ENCODE data around the gene APOE. TPM values are rescaled to one million over a fixed set of nuclear protein-coding genes. Genes with fewer than 3 reads are reported as not detected.

APOE gene
- total RNA-seq, 2 donors from 2014 or later = 77.6 to 216 TPM

DNA sequence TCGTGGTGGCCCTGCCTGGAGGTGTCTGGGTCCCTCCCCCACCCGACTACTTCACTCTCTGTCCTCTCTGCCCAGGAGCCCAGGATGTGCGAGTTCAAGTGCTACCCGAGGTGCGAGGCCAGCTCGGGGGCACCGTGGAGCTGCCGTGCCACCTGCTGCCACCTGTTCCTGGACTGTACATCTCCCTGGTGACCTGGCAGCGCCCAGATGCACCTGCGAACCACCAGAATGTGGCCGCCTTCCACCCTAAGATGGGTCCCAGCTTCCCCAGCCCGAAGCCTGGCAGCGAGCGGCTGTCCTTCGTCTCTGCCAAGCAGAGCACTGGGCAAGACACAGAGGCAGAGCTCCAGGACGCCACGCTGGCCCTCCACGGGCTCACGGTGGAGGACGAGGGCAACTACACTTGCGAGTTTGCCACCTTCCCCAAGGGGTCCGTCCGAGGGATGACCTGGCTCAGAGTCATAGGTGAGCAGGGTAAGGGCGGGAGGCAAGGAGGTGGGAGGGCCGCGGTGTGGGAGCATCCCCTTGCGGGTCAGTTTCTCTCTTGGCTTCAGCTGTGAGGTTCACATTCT is 40.3 kb upstream of the APOE start:
- intact Hi-C loops (cut with DNase I) = no loop called here

GRCh38 chr19:44866664-44867063 is 38.9 kb upstream of the APOE start:
- no peak for TF ChIP-seq POLR2A (IDR thresholded peaks at IDR 0.05)
- TF ChIP-seq CTCF (IDR thresholded peaks at IDR 0.05) = no peak
- WGBS, 2 donors = 85 to 98% methylated on average over 4 of the region's 4 CpGs
- no peak overlapping the region for H3K27ac ChIP-seq
- H3K4me3 ChIP-seq = no peak overlapping the region
- H3K27me3 ChIP-seq = no peaks in the 10 kb centered on the region
- peaks cover 2% of the 10 kb centered on the region in 2 donors for H3K36me3 ChIP-seq (replicated peaks in 1 of 2; ENCODE audit: insufficient read depth in 1 of 2, low read depth in 2 of 2)
- no peaks in the 10 kb centered on the region for H3K4me1 ChIP-seq
- H3K9me3 ChIP-seq = no peaks in the 10 kb centered on the region
- no peak for DNase-seq
- intact Hi-C loops (cut with DNase I) = no loop called here
- ATAC-seq = no peak

More for the DNA sequence above, 40.3 kb upstream of the APOE start:
- Histone ChIP-seq H3K36me3 (replicated peaks in 1 of 2; ENCODE audit: insufficient read depth in 1 of 2, low read depth in 2 of 2) (peaks cover 0 to 2% of the 10 kb centered on the region in 2 donors), H3K9me3 (no peaks in the 10 kb centered on the region), H3K27ac (no peak overlapping the region), H3K4me3 (no peak overlapping the region), H3K27me3 (no peaks in the 10 kb centered on the region), H3K4me1 (no peaks in the 10 kb centered on the region)
- TF ChIP-seq POLR2A (IDR thresholded peaks at IDR 0.05) = no peak
- TF ChIP-seq CTCF (IDR thresholded peaks at IDR 0.05) = no peak
- no peak for DNase-seq
- WGBS, 2 donors = 94% methylated on average over 10 to 24 of the region's 27 CpGs
- no peak for ATAC-seq

DNA sequence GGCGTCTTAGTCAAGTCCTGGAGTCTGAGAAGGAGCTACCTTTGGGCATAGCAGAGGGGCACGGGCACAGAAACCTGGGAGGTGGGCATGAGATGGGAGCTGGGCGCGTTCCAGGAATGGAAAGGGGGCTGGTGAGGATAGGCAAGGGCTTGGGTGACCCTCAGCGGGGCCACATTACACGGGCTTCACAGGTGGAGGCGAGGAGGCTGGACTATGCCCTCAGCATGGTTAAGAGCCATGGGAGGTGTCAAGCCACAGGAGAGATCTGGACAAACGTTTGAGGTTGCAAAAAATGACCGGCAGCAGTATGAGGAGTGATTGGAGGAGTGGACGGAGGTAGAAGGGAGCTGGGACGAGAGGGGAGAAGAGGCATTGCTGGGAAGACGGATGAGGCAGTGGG is 38.0 kb upstream of the APOE start:
- DNase-seq (no peak), ATAC-seq (no peak)
- Histone ChIP-seq H3K27me3 (no peaks in the 10 kb centered on the region), H3K4me1 (no peaks in the 10 kb centered on the region), H3K4me3 (no peak overlapping the region), H3K36me3 (replicated peaks in 1 of 2; ENCODE audit: insufficient read depth in 1 of 2, low read depth in 2 of 2) (peaks cover 3 to 6% of the 10 kb centered on the region in 2 donors), H3K9me3 (no peaks in the 10 kb centered on the region), H3K27ac (no peak overlapping the region)
- 85 to 89% methylated on average over 12 of the region's 12 CpGs for WGBS, 2 donors
- TF ChIP-seq POLR2A (IDR thresholded peaks at IDR 0.05) = no peak
- TF ChIP-seq CTCF (IDR thresholded peaks at IDR 0.05) = no peak
- intact Hi-C loops (cut with DNase I) = no loop called here

GRCh38 chr19:44869733-44870470 is 35.7 kb upstream of the APOE start:
- ATAC-seq = no peak
- no peak for TF ChIP-seq CTCF (IDR thresholded peaks at IDR 0.05)
- no peak for TF ChIP-seq POLR2A (IDR thresholded peaks at IDR 0.05)
- Histone ChIP-seq H3K36me3 (replicated peaks in 1 of 2; ENCODE audit: insufficient read depth in 1 of 2, low read depth in 2 of 2) (peaks cover 13 to 14% of the 10 kb centered on the region in 2 donors), H3K27me3 (no peaks in the 10 kb centered on the region), H3K4me3 (no peak overlapping the region), H3K4me1 (no peaks in the 10 kb centered on the region), H3K27ac (peak overlapping the region in 1 of 4 donors; percentile 63), H3K9me3 (no peaks in the 10 kb centered on the region)
- intact Hi-C loops (cut with DNase I) = no loop called here
- peak in 1 of 4 donors; percentile 72 for DNase-seq
- WGBS, 2 donors = 65 to 85% methylated on average over 13 of the region's 13 CpGs

All from body of pancreas (tissue), 4 donors.